Colonic mucosa (tissue), 4 donors: ENCODE data around the gene CCSER2. TPM values are rescaled to one million over a fixed set of nuclear protein-coding genes. Genes with fewer than 3 reads are reported as not detected.
"Not testable (repeated sequence)": the region's sequence is repeated elsewhere in the genome, so short reads cannot be mapped to it uniquely, and the experiment has no call there.

Experiments
- DNase-seq: peaks from one replicate; pipeline ENCODE4 v3.0.0-alpha.2; 2020
- H3K27ac ChIP-seq: fragments of 200-600 bp; one replicate; pipeline ENCODE4 v1.8.0; 2021
- H3K27me3 ChIP-seq: fragments of 200-600 bp; one replicate; pipeline ENCODE4 v1.8.0; 2021
- H3K36me3 ChIP-seq: fragments of 200-600 bp; one replicate; pipeline ENCODE4 v1.8.0; 2021
- H3K4me1 ChIP-seq: fragments of 200-600 bp; one replicate; pipeline ENCODE4 v1.8.0; 2021; ENCODE audit warnings: mild to moderate bottlenecking
- H3K4me3 ChIP-seq: fragments of 200-600 bp; one replicate; pipeline ENCODE4 v1.8.0; 2021
- H3K9ac ChIP-seq, 2 donors: one replicate each; pipeline ENCODE4 v1.7.0; 2013; ENCODE audit warnings: control low read depth in 2 of 2, low read depth in 2 of 2, low read length in 2 of 2
- H3K9me3 ChIP-seq: fragments of 200-600 bp; one replicate; pipeline ENCODE4 v1.8.0; 2021
- intact Hi-C: fragments of 100-400 bp; cut with DNase I; formaldehyde crosslinking; loops from one replicate; pipeline ENCODE4 v1.14.1; 2022
- total RNA-seq, 2 donors: library from RNA; stranded (reverse); fragmentation: NEBNext Ultra II Directional in 1 of 2; extraction: Animal tissue kit (Norgen Biotek cat#: 25700) in 1 of 2; gene quantifications; one replicate each; pipeline ENCODE4 v1.2.1, GENCODE V29; 2021
- TF ChIP-seq, protein P1 (sequence below): fragments of 200-600 bp; IDR thresholded peaks from one replicate; pipeline ENCODE4 v1.8.0; 2022; ENCODE audit warnings: antibody characterized with exemption, mild to moderate bottlenecking
- donor health status: healthy.
- donor health status: DM: no; HTN: no; CAD: no.
- donor health status: DM: no; HTN: no; CAD: no.

Gene CCSER2
- total RNA-seq, 2 donors from 2014 or later = 33.7 to 64.5 TPM

DNA sequence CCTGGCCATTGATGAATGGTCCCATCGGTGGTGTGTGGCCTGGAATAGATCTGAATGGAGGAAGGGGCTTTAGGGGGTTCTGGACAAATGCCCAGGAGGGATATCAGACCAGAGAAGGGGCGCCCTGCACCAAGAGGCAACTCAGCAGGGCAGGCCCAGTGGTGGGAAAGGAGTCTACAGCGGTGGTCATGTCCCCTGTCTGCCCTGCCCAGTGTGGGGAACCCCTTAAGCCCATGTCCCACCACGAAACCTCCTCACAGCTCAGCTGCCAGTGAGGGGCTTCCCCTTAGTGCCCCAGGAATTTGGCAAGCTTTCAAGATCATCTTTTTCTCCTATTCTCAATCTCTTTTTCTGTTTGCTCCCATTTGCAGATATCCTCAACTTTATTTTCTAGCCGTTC is 14.1 kb upstream of the CCSER2 start:
- Histone ChIP-seq H3K4me1 (no peaks in the 10 kb centered on the region), H3K9me3 (no peaks in the 10 kb centered on the region), H3K27me3 (no peaks in the 10 kb centered on the region), H3K4me3 (no peak overlapping the region), H3K27ac (no peak overlapping the region), H3K36me3 (no peaks in the 10 kb centered on the region), H3K9ac (no peak overlapping the region)
- TF ChIP-seq, protein P1, sequence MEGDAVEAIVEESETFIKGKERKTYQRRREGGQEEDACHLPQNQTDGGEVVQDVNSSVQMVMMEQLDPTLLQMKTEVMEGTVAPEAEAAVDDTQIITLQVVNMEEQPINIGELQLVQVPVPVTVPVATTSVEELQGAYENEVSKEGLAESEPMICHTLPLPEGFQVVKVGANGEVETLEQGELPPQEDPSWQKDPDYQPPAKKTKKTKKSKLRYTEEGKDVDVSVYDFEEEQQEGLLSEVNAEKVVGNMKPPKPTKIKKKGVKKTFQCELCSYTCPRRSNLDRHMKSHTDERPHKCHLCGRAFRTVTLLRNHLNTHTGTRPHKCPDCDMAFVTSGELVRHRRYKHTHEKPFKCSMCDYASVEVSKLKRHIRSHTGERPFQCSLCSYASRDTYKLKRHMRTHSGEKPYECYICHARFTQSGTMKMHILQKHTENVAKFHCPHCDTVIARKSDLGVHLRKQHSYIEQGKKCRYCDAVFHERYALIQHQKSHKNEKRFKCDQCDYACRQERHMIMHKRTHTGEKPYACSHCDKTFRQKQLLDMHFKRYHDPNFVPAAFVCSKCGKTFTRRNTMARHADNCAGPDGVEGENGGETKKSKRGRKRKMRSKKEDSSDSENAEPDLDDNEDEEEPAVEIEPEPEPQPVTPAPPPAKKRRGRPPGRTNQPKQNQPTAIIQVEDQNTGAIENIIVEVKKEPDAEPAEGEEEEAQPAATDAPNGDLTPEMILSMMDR = no peak
- intact Hi-C loops = no loop called here
- DNase-seq = no peak

DNA sequence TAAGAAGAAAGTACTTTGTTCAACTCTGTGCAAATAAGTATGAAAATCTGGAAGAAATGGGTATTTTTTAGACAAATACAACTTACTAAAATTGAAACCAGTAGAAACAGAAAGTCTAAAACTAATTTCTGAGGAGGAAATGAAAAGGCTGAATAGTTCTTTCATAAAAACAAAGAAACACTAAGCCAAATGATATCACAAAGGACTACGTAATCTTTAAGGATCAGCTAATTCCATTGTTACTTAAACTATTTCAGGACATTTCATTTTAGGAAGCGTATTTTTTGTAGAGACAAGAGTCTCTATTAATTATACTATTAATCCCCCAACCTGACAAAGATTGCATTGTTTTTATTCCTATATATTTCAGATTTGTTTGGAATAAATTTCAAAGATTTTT is 11.2 kb upstream of the CCSER2 start:
- intact Hi-C loops = no loop called here
- Histone ChIP-seq H3K27ac (no peak overlapping the region), H3K4me1 (no peaks in the 10 kb centered on the region), H3K9ac (no peak overlapping the region), H3K27me3 (no peaks in the 10 kb centered on the region), H3K36me3 (no peaks in the 10 kb centered on the region), H3K9me3 (no peaks in the 10 kb centered on the region), H3K4me3 (no peak overlapping the region)
- no peak for DNase-seq
- TF ChIP-seq, protein P1 = no peak

DNA sequence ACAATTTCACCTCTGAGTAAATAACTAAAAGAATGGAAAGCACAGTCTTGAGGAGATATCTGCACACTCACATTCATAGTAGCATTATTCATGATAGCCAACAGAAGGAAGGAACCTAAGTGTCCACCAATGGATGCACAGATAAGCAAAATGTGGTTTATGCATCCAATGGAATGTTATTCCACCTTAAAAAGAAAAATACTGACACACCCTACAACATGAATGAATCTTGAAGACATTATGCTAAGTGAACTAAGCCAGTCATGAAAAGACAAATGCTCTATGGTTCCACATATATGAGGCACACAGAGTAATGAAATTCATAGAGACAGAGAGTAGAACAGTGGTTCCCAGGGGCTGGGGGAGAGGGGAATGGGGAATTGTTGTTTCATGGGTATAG is 6.5 kb upstream of the CCSER2 start:
- H3K9me3 ChIP-seq = no peaks in the 10 kb centered on the region
- no peaks in the 10 kb centered on the region for H3K4me1 ChIP-seq
- no peak overlapping the region for H3K9ac ChIP-seq
- TF ChIP-seq, protein P1 = no peak
- intact Hi-C loops = no loop called here
- no peaks in the 10 kb centered on the region for H3K36me3 ChIP-seq
- H3K27ac ChIP-seq = no peak overlapping the region
- DNase-seq = no peak
- no peak overlapping the region for H3K4me3 ChIP-seq
- H3K27me3 ChIP-seq = no peaks in the 10 kb centered on the region

DNA sequence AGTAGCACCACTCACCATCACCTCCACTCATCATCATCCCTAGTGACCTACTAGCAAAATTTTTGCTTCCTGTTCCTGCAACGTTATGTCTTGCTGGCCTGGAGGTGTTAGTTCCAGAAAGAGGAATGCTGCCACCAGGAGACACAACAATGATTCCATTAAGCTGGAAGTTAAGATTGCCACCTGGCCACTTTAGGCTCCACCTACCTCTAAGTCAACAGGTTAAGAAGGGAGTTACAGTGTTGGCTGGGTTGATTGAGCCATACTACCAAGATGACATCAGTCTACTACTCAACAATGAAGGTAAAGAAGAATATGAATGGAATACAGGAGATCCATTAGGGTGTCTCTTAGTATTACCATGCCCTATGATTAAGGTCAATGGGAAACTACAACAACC is 4.8 kb upstream of the CCSER2 start:
- intact Hi-C loops, H3K4me1 ChIP-seq, H3K9ac ChIP-seq, H3K36me3 ChIP-seq, H3K9me3 ChIP-seq, H3K27ac ChIP-seq, H3K27me3 ChIP-seq, H3K4me3 ChIP-seq: not testable (repeated sequence)
- DNase-seq = peak; percentile 35

DNA sequence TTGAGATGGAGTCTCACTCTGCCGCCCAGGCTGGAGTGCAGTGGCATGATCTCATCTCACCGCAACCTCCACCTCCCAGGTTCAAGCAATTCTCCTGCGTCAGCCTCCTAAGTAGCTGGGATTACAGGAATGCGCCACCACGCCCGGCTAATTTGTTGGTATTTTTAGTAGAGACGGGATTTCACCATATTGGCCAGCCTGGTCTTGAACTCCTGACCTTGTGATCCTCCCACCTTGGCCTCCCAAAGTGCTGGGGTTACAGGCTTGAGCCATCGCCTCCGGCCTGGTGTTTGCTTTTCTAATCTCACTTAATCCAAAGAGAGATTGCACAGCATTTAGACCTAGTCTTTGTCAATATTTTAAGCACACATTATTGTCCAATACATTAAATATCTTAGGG is 1.4 kb upstream of the CCSER2 start:
- intact Hi-C loops = loop anchor here (5.0 kb wide), 1 partner anchor 180 kb away; no protein-coding TSS in a partner anchor
- not testable (repeated sequence) for H3K9me3 ChIP-seq, DNase-seq, H3K27ac ChIP-seq, H3K4me1 ChIP-seq, H3K9ac ChIP-seq, H3K4me3 ChIP-seq, H3K27me3 ChIP-seq, H3K36me3 ChIP-seq

DNA sequence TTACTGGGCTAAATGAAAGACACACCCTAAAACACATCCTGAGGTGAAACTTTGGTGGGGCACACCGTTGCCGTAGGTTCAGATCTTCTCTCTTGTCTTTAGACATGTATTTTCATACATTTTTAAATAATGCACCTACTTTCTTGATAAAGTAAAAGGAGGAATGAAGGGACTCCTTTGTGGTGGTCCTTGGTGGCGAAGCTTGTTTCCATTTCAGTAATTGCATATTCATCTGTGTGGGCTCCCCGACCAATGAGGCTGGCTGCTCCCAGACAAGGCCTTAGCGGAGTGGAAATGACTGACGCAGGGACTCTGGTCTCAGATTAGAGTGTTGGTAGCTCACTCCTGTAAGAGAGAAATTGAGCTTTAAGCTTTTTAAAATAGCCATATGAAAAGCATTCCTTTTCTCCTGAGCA is 815 bp downstream of the CCSER2 start:
- H3K4me1 ChIP-seq = no peaks in the 10 kb centered on the region

More for the DNA sequence above, 815 bp downstream of the CCSER2 start:
- peak overlapping the region; percentile 99 for H3K27ac ChIP-seq
- peak overlapping the region; percentile 75 to 99 for H3K9ac ChIP-seq
- H3K9me3 ChIP-seq = no peaks in the 10 kb centered on the region
- intact Hi-C loops = loop anchor here (5.0 kb wide), 1 partner anchor 182 kb away; no protein-coding TSS in a partner anchor
- peak overlapping the region; percentile 84 for H3K4me3 ChIP-seq
- no peaks in the 10 kb centered on the region for H3K27me3 ChIP-seq
- H3K36me3 ChIP-seq = no peaks in the 10 kb centered on the region
- DNase-seq = peak; percentile 60
- TF ChIP-seq, protein P1 = no peak
